ENCODE results near the gene NIPBL.
"Not testable (repeated sequence)": the region's sequence is repeated elsewhere in the genome, so short reads cannot be mapped to it uniquely, and the experiment has no call there.

NIPBL gene

DNA sequence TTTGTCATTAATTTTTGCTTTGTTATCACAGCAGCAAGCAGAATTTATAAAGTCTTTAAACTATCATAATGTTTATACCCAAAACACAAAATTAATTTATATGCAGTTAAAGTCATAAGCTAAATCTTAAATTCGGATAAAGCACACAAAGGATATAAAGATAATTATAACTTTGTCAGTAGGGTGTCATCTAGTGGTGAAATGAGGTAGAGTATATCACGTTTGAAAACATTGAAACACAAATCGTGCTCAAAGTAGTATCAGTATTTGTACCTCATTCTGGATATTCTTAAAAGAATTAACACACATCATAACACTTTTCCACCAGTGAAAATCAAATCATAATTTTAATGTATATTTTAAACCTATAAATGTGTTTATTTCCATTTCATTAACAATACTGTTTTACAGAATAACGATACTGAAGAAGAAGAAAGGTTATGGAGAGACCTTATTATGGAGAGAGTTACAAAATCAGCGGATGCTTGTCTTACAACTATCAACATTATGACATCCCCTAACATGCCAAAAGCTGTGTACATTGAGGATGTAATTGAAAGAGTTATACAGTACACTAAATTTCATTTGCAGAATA lies 129.5 kb downstream of the NIPBL start:
- TF ChIP-seq, protein P1, sequence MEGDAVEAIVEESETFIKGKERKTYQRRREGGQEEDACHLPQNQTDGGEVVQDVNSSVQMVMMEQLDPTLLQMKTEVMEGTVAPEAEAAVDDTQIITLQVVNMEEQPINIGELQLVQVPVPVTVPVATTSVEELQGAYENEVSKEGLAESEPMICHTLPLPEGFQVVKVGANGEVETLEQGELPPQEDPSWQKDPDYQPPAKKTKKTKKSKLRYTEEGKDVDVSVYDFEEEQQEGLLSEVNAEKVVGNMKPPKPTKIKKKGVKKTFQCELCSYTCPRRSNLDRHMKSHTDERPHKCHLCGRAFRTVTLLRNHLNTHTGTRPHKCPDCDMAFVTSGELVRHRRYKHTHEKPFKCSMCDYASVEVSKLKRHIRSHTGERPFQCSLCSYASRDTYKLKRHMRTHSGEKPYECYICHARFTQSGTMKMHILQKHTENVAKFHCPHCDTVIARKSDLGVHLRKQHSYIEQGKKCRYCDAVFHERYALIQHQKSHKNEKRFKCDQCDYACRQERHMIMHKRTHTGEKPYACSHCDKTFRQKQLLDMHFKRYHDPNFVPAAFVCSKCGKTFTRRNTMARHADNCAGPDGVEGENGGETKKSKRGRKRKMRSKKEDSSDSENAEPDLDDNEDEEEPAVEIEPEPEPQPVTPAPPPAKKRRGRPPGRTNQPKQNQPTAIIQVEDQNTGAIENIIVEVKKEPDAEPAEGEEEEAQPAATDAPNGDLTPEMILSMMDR (IDR thresholded peaks at IDR 0.05; ENCODE audit: low read depth, low read length): peak; percentile 63
- in situ Hi-C loops (cut with HindIII; ENCODE audit: low sequenced_read_pairs): no loop called here
- H3K4me3 ChIP-seq (ENCODE audit: low read depth, low read length): no peak overlapping the region
- peak; percentile 41 for DNase-seq (ENCODE audit: low read depth, low spot score)

DNA sequence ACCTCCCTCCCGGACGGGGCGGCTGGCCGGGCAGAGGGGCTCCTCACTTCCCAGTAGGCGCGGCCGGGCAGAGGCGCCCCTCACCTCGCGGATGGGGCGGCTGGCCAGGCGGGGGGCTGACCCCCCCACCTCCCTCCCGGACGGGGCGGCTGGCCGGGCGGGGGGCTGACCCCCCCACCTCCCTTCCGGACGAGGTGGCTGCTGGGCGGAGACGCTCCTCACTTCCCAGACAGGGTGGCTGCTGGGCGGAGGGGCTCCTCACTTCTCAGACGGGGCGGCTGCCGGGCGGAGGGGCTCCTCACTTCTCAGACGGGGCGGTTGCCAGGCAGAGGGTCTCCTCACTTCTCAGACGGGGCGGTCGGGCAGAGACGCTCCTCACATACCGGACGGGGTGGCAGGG lies 136.6 kb downstream of the NIPBL start:
- H3K4me3 ChIP-seq (ENCODE audit: low read depth, low read length); DNase-seq (ENCODE audit: low read depth, low spot score); in situ Hi-C loops (cut with HindIII; ENCODE audit: low sequenced_read_pairs): not testable (repeated sequence)

DNA sequence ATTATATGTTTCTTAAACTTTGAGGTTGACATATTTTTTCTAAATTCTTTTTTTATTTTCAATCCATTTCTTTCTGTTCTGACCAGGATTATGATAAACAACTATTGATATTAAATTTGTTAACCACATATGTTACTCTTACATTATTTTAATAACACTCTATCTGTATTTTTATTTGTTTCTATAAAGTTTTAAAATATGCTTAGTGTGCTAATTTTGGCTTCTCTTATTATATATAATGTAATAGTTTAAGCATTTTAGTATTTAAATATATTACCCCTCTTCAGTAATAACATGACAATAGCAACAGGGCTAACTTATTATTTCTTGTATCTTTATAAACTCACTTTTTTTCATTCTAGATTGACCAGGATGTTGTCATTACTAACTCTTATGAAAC lies 137.8 kb downstream of the NIPBL start:
- TF ChIP-seq, protein P1 (IDR thresholded peaks at IDR 0.05; ENCODE audit: low read depth, low read length): no peak
- H3K4me3 ChIP-seq (ENCODE audit: low read depth, low read length): no peak overlapping the region
- in situ Hi-C loops (cut with HindIII; ENCODE audit: low sequenced_read_pairs): no loop called here
- DNase-seq (ENCODE audit: low read depth, low spot score): no peak

DNA sequence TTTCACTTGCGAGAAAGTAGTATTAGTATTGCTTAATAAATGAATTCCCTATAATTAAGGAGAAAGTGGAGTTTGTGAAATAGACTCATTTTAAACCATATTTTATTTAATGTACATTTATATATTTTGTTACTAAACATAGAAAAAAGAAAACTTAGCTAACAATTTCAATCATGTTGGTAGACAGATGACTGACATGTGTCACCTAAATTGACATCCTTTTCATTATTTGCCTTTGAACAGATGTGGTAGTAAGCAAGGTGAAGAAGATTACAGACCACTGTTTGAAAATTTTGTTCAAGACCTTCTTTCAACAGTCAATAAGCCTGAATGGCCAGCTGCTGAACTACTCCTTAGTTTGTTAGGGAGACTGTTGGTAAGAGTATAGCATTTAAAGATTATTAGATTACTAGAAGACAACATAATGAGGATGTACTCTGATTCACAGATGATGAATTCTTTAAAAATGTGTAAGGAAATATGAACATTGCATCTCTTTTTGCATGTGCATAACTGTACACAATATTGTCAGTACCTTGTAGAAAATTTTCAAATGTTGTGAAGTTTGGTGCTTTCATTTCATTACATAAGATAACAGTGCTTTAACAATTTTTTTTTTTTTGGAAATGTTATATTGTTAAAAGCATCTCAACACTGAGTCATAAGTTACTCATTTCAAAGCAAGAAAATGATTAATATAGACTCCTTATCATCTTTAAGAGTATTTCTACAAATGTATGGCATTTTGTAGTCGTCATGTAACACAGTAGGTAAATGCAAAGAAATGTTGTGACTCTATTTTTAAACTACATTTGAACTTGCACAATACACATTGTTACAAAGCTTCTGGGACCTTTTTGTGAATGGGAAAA lies 139.5 kb downstream of the NIPBL start:
- H3K4me3 ChIP-seq (ENCODE audit: low read depth, low read length): no peak overlapping the region
- in situ Hi-C loops (cut with HindIII; ENCODE audit: low sequenced_read_pairs): no loop called here
- TF ChIP-seq, protein P1 (IDR thresholded peaks at IDR 0.05; ENCODE audit: low read depth, low read length): no peak
- no peak for DNase-seq (ENCODE audit: low read depth, low spot score)

DNA sequence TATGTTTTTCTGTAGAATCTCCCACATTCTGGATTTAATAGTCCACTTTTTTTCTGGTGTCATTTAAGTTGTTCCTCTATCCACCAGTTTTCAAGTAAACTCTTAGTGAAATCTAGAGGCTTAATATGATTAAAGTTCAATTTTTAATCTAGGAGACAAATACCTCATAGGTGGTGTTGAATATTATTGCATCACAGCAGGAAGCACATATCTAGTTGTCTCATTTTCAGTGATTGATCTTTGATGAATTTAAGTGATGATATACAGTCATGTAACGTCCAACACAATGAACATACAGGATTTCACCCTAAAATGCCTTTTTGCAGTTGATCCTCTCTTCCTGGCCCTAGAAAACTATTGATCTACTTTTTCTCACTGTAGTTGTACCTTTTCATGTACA lies 152.3 kb downstream of the NIPBL start:
- no peak overlapping the region for H3K4me3 ChIP-seq (ENCODE audit: low read depth, low read length)
- TF ChIP-seq, protein P1 (IDR thresholded peaks at IDR 0.05; ENCODE audit: low read depth, low read length): no peak
- no peak for DNase-seq (ENCODE audit: low read depth, low spot score)
- in situ Hi-C loops (cut with HindIII; ENCODE audit: low sequenced_read_pairs): no loop called here

DNA sequence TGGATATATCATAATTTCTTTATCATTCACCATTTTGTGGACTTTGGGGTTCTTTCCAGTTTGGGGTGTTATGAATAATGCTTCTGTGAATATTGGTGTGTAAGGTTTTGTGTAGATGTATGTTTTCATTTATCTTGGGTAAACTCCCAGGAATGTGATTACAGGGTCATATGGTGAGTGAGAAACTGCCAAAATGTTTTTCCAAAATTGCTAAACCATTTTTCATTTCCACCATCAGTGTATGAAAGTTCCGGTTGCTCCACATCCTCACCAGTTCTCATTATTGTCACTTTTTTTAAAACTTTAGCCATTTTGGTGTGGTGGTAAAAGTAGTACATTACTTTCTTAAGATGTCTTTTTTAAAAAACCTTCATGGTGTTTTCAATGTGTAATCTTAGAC lies 152.9 kb downstream of the NIPBL start:
- TF ChIP-seq, protein P1 (IDR thresholded peaks at IDR 0.05; ENCODE audit: low read depth, low read length): no peak
- DNase-seq (ENCODE audit: low read depth, low spot score): no peak
- H3K4me3 ChIP-seq (ENCODE audit: low read depth, low read length): no peak overlapping the region
- in situ Hi-C loops (cut with HindIII; ENCODE audit: low sequenced_read_pairs): no loop called here

DNA sequence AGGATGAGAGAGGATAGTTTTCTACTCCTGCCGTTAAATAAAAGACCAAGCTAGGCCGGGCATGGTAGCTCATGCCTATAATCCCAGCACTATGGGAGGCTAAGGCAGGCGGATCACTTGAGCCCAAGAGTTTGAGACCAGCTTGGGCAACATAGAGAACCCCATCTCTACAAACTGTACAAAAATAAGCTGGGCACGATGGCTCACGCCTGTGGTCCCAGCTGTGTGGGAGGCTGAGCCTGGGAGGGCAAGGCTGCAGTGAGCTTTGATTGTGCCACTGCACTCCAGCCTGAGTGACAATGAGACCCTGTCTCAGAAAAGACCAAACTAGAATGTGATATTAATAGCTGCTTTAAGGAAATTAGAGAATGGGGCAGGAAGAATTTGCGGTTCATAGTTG lies 158.4 kb downstream of the NIPBL start:
- H3K4me3 ChIP-seq (ENCODE audit: low read depth, low read length): no peak overlapping the region
- in situ Hi-C loops (cut with HindIII; ENCODE audit: low sequenced_read_pairs): no loop called here
- TF ChIP-seq, protein P1 (IDR thresholded peaks at IDR 0.05; ENCODE audit: low read depth, low read length): no peak
- DNase-seq (ENCODE audit: low read depth, low spot score): no peak

Data from astrocyte of the spinal cord (primary cell).